Lung (tissue), 12 donors: ENCODE data around the gene MAP6D1. TPM values are rescaled to one million over a fixed set of nuclear protein-coding genes. Genes with fewer than 3 reads are reported as not detected.

Experiments
- ATAC-seq: fragments of 200-7000 bp; cut with Tn5 transposase; one replicate; pipeline ENCODE4 v1.9.1; 2020; ENCODE audit warnings: moderate number of reproducible peaks; ENCODE audit not compliant: insufficient read depth, low FRiP score
- DNase-seq, 3 donors: peaks; one replicate each; pipeline ENCODE4 v3.0.0-alpha.2; 2013 to 2017
- H3K27ac ChIP-seq, 2 donors: one replicate each; pipeline ENCODE4 v1.5.1; 2013; ENCODE audit warnings: mild to moderate bottlenecking in 2 of 2, moderate library complexity in 2 of 2, control low read depth in 1 of 2, inconsistent platforms in 1 of 2, low read depth in 1 of 2, low read length in 1 of 2
- H3K27me3 ChIP-seq, 3 donors: one replicate each; pipeline ENCODE4 v1.5.1; 2013; ENCODE audit warnings: low read length in 2 of 3; ENCODE audit not compliant: control insufficient read depth in 3 of 3, insufficient read depth in 3 of 3
- H3K36me3 ChIP-seq, 4 donors: one replicate each; pipeline ENCODE4 v1.5.1; 2013; ENCODE audit warnings: low read length in 4 of 4, mild to moderate bottlenecking in 1 of 4, moderate library complexity in 1 of 4; ENCODE audit not compliant: control insufficient read depth in 4 of 4, insufficient read depth in 4 of 4
- H3K4me1 ChIP-seq, 5 donors: one replicate each; pipeline ENCODE4 v1.5.1; 2013; ENCODE audit warnings: low read length in 5 of 5, mild to moderate bottlenecking in 2 of 5, moderate library complexity in 1 of 5; ENCODE audit not compliant: control insufficient read depth in 5 of 5, insufficient read depth in 5 of 5
- H3K4me3 ChIP-seq: one replicate; pipeline ENCODE4 v1.5.1; 2013; ENCODE audit warnings: mild to moderate bottlenecking, control low read depth, moderate library complexity
- H3K9ac ChIP-seq, 2 donors: one replicate each; pipeline ENCODE4 v1.5.1; 2013; ENCODE audit warnings: low read length in 2 of 2, control low read depth in 1 of 2; ENCODE audit not compliant: insufficient read depth in 1 of 2
- H3K9me3 ChIP-seq, 4 donors: one replicate each; pipeline ENCODE4 v1.5.1; 2013; ENCODE audit warnings: low read length in 3 of 4, mild to moderate bottlenecking in 1 of 4, moderate library complexity in 1 of 4; ENCODE audit not compliant: control insufficient read depth in 4 of 4, insufficient read depth in 3 of 4
- CTCF ChIP-seq: IDR thresholded peaks from 2 replicates; pipeline ENCODE4 v1.5.1; 2012; ENCODE audit warnings: mild to moderate bottlenecking; ENCODE audit errors: control extremely low read depth, extremely low read depth
- WGBS, 2 donors: extraction: QIAGEN DNeasy Blood & Tissue Kit; methylation state at CpG; one replicate each; pipeline ENCODE4 v1.1.7; 2013; 5-methylcytosine and 5-hydroxymethylcytosine counted together
- polyA plus RNA-seq, 2 donors: library from polyadenylated mRNA; stranded (reverse); fragments of 200-250 nt; gene quantifications; one replicate each; pipeline ENCODE4 v1.2.1, GENCODE V29; 2013
- total RNA-seq, 2 donors: library from RNA; depleted of rRNA in 1 of 2; stranded (reverse); fragments of >200 nt in 1 of 2; gene quantifications; one replicate each; pipeline ENCODE4 v1.2.1, GENCODE V29; 2014 to 2021
- donor health status: control.
- donor health status: control.
- donor health status: Bipolar disorder and iron deficiency.
- donor health status: healthy.
- donor health status: DM: yes; HTN: yes; CAD: no.

The MAP6D1 gene
- total and polyA plus RNA-seq, 4 donors = 0.64 to 1.9 (median 1.3) TPM

GRCh38 chr3:183807881-183808280 lies 17.5 kb downstream of the MAP6D1 start:
- WGBS, 2 donors = 95 to 96% methylated on average over 12 of the region's 12 CpGs
- Histone ChIP-seq H3K9ac (no peak overlapping the region), H3K27me3 (no peaks in the 10 kb centered on the region), H3K36me3 (peaks cover 30 to 65% (median 55%) of the 10 kb centered on the region in 4 donors), H3K4me1 (peaks cover 0 to 3% (median 0%) of the 10 kb centered on the region in 5 donors), H3K9me3 (no peaks in the 10 kb centered on the region), H3K4me3 (no peak overlapping the region), H3K27ac (no peak overlapping the region)
- TF ChIP-seq CTCF = no peak
- no peak for DNase-seq
- ATAC-seq = no peak

DNA sequence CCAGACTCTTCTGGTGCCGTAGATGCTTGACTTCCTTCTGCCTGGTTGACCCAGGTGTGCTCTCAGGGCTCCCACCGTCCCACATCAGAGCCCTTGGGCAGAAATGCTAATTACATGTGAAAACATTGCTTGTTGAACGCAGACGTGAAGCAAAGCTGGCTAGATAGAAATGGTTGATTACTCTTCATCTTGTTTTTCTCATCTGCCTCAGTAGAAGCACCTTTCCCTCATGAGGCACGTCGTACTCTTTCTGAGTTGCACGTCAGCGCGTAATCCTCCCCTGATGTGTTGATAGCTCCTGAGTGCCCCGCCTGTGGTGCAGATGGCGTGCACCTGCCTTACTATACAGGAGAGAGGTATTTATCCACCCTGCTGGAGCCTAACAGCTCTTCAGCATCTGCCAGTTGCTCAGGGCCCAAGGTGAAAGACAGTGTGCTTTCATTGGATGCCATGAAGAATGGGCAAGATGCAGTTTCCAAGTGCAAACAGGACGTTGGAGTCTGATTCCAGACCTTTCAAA lies 18.1 kb downstream of the MAP6D1 start:
- Histone ChIP-seq H3K9me3 (no peaks in the 10 kb centered on the region), H3K27me3 (no peaks in the 10 kb centered on the region), H3K4me1 (peaks cover 0 to 1% (median 0%) of the 10 kb centered on the region in 5 donors), H3K9ac (no peak overlapping the region), H3K36me3 (peaks cover 30 to 65% (median 57%) of the 10 kb centered on the region in 4 donors), H3K4me3 (no peak overlapping the region), H3K27ac (no peak overlapping the region)
- no peak for ATAC-seq
- WGBS, 2 donors = 94 to 97% methylated on average over 12 of the region's 12 CpGs
- no peak for DNase-seq
- no peak for TF ChIP-seq CTCF

GRCh38 chr3:183802989-183803388 lies 22.4 kb downstream of the MAP6D1 start:
- TF ChIP-seq CTCF = no peak
- Histone ChIP-seq H3K36me3 (peaks cover 25 to 71% (median 53%) of the 10 kb centered on the region in 4 donors), H3K27me3 (no peaks in the 10 kb centered on the region), H3K9me3 (no peaks in the 10 kb centered on the region), H3K27ac (no peak overlapping the region), H3K4me3 (no peak overlapping the region), H3K4me1 (no peaks in the 10 kb centered on the region), H3K9ac (no peak overlapping the region)
- 73 to 83% methylated on average over 6 of the region's 6 CpGs for WGBS, 2 donors
- ATAC-seq (no peak), DNase-seq (no peak)

- H3K4me3 ChIP-seq = no peak overlapping the region
- no peaks in the 10 kb centered on the region for H3K4me1 ChIP-seq
- no peaks in the 10 kb centered on the region for H3K9me3 ChIP-seq
- no peak overlapping the region for H3K27ac ChIP-seq
- no peak for TF ChIP-seq CTCF
- WGBS, 2 donors = 92 to 95% methylated on average over 5 of the region's 5 CpGs
- H3K27me3 ChIP-seq = no peaks in the 10 kb centered on the region
- no peak overlapping the region for H3K9ac ChIP-seq
- peaks cover 20 to 65% (median 45%) of the 10 kb centered on the region in 4 donors for H3K36me3 ChIP-seq
- ATAC-seq (no peak), DNase-seq (no peak)
Observed at GRCh38 chr3:183801601-183802000, 23.8 kb downstream of the MAP6D1 start.
